EL (cell line): ENCODE measurements around the gene F12.

Source experiments
- DNase-seq: peaks from one replicate; pipeline ENCODE4 v3.0.0-alpha.2; 2016

The F12 gene

DNA sequence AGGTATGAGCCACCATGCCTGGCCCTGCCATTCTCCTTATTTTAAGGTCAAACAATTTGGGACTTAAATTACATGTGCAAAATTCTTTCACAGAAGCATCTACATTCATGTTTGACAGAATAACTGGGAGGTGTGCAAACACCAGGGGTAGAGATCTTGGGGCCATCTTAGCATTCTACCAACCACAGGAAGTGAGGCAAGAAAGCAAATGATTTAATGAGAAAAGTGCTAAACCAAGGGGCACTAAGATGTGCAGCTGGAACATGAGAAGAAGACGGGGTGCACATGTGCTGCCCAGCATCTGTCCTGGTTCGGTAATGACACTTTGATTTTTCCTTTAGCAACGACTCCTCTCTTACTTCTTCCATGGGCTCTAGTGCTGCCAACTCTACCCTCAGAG is 1.2 kb upstream of the F12 start:
- DNase-seq: no peak

DNA sequence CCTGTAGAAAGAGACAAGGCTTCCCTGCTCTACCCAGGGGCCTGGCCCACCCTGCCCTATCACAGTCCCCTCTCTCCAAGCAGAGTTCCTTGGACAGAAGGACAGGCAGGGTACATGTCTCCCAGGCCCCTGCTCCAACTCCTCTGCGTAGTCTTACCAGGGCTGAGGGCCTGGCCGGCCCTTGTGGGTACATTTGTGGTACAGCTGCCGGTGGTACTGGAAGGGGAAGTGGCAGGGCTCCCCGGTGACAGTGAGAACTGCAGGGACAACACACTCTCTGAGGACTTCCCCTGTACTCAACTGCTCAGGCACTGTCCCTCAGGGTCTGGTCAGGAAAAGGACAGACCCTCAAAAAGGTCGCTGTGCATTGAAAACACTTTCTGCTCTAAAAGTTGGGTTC is 3.6 kb downstream of the F12 start:
- DNase-seq: no peak

DNA sequence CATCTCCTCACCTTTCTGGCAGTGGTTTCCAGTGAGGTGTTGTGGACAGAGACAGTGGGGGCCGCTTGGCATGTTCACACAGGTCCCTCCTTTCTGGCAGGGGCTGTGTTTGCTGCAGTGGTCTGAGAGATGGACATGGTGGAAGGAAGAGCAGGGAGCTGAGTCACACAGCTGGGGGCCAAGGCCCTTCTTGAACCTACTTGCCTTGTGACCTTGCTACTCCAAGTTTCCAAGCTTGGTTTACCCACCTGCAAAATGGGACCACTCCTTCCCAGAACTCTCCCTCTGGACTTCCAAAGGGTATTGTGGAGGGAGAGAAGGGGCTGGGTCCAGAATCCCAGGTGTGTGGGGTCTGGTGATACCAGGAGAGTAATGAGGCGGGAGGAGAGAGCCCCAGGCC is 4.1 kb downstream of the F12 start:
- no peak for DNase-seq

DNA sequence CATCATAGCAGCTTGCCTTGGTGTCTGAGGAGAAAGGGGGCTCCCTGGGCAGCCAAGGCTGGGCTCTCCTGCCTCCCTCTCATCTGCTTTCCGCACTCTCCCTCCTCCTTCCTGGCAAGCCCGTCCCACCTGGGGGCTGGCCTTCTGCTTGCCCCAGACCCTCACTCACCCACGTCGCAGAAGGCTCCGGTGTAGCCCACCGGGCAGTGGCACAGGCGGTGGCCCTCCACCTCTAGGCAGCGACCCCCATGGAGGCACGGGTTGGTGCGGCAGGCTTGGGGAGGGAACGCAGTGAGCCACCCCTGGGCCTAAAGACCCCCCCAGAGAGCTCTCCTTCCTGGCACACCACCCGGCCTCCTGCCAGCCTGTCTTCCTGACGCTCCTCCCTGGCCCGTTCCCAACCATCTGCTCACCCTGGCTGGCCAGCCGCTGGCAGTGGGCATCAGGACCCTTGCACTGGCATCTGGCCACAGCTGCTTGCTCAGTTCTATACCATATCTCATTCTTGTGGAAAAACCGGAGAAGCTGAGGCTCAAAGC is 4.7 kb downstream of the F12 start:
- no peak for DNase-seq

DNA sequence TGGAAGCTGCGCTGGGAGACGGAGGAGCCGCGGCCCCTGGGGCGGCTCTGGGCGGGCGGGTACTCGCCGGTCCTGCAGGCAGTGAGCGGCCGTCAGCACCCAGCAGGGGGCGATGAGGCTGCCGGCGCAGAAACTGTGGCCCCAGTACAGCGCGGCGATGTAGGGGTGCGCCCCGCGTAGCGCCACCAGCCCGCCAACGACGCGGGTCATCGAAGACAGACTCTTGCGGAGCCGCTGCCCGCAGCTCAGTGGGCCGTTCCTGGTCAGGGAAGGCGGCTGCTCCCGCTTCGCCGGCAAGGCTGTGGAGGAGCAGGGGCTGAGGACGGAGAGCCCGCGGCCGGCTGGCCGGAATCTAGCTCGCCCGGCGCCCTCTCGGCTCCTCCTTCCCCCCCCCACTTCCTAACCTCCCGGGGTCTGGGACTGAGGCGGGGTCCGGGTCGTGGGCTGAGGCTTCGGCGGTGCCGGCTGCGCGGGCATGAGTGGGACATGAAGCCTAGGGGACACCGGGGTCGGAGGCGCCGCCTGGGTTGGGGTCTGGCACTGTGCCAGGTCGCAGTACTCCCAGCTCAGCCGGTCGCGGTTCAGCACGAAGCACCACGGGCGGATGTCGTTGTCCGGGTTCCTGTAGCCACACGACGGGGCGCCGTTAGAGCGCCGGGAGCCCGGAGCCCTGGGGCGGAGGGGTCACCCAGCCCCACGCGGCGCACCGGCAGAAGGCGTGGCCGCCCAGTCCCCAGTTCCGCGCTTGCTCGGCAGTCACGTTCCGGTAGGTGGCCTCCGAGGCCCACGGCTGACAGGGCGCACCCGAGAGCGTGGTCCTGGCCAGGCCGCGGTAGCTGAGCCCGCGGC is 5.3 kb downstream of the F12 start:
- peak; percentile 82 for DNase-seq

DNA sequence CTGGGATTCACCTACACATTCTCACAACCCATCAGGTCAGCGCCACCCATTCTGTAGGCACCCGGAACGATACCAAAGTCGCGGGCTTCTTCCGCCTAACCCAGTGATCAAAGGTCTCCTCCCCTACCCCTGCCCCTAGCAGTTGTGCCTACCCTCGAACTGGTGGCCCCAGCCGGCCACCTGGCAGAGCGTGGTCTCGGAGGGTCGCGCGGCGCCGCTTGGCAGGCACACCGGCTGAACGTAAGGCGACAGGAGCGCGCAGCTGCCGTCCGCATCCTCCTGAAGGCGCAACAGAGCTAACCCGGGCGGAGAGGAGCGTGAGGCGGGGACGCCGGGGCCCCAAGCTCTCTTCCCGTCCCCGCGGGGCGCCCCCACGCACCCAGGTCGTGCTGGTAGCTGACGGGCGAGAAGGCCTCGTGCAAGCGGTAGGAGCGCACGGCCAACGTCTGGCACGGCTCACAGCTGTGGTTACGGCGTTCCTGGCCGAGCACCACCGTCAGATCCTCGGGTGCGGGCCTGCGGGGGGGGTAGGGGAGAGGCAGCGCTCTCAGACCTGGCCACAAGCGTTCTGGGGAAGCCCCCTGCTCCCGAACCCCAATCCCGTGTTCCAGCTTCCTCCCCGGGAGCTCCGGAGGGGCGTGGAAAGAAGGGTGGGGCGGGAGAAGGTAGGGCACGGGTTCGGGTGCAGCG is 6.1 kb downstream of the F12 start:
- no peak for DNase-seq

DNA sequence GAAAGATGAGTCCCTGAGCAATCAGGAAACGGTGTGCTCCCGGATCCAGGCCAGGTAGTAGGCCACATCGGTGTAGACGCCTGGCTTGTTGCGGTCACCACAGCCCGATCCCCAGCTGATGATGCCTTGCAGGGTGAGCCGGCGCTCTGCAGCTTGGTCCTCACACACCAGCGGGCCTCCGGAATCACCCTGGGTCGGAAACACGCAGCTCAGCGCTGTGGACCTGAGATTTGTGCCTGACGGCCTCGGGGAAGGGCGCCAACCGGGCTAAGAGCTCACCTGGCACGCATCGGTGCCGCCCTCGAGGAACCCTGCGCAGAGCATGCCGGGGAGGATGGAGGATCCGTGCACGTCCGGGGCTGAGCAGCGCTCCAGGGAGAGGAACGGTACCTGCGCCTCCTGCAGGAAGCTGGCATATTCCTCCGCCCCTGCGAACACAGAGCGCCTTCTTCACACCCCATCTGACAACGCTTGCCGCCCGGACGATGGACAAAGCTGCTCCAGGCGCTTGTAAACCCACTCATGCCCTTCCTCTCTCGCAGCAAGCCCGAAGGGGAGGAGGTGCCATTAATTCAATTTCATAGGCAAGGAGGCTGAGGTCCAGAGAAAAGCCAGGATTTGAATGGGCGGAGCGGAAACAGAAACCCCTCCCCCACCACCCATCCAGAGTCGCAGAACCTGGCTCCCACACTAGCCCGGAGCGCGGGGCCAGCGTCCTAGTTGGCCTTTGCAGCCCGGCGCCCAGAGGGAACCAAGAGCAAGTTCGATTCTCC is 6.9 kb downstream of the F12 start:
- DNase-seq: peak; percentile 71

DNA sequence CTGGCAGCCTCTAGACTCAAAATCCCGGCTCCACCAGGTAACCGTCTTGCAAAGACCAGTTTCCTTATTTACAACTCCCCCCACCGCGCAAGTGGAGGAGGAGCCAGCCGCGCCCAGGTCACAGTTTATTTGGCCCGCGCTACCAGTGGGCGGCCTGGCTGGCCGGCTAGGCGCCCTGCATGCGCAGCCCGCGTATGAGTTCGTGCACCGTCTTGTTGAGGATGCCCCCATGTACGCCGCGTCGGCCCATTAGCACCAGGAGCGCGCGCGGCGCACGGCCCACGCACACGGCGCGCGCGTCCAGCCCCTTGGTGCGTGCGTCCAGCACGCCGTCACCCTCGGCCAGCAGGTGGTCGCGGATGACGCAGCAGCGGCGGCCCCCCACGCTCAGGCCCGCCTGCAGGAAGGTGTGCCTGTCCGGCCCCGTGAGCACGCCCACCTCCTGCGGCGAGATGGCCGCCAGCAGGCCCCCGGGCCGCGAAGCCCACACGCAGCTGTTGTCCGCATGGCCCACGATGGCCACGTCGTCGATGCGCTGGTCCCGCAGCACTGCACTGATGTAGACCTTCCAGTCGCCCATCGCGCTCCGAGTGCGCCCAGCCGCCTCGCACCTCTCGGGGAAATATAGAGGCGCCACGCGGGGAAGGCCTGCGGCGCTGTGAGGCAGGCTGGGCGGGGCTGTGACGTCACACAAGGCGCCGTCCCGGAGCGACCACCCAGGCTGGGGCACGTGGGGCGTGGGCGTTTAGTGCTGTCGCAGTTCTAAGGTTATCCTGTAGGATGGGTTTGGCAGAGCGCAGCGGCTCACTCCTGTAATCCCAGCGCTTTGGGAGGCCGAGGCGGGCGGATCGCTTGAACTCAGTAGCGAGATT is 9.1 kb downstream of the F12 start, which contains the start of gene PFN3:
Gene PFN3 (minus strand): TSS at position 665 of the 872 bp plus-strand sequence. CDS start 85 bp downstream, at position 580.
- peak; percentile 22 for DNase-seq

DNA sequence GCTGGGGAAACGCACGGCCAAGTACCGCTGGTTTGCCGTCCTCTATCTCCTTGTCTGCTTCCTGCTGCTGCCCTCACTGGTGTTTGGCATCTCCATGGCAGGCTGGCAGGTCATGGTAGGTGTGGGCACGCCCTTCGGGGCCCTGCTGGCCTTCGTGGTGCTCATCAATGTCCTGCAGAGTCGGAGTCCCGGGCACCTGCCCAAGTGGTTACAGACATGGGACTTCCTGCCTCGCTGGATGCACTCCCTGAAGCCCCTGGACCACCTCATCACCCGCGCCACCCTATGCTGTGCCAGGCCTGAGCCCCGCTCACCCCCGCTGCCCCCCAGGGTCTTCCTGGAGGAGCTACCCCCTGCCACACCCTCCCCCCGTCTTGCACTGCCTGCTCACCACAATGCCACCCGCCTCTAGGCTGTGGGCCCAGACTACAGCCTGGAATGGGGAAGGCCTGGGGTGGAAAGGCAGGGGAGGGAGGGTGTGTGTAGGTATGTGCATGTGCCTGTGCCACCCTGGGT is 11.4 kb downstream of the F12 start:
- no peak for DNase-seq

DNA sequence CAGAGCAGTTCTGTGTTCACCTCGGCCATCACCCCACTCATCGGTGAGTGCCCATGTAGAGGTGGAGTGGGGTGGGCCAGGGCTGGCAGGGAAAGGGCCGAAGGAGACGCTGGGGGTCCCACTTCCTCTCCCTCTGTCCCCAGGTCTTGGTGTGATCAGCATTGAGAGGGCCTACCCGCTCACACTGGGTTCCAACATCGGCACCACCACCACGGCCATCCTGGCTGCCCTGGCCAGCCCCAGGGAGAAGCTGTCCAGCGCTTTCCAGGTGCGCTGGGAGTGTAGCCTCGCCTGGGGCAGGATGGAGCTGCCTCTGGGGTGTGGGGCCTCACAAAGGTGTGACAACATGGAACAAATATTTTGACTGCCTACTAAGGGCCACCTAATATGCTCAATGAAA is 12.6 kb downstream of the F12 start:
- DNase-seq: no peak

DNA sequence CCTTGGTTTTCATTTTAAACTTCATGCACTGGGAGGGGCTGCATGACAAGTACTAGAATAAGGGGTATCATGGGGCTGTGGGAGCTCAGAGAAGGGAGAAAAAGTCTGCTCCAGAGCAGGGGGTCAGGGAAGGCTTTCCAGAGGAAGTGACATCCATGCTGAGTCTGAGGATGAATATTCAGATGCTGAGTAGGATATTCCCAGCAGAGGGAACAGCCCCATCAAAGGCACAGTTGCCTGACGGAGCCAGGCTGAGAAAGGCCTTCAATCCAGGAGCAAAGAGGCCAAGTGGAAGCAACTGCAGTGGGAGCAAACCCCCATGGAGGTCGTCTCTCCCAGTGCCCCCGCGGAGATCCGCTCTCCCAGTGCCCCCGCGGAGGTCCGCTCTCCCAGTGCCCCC is 13.3 kb downstream of the F12 start:
- no peak for DNase-seq

DNA sequence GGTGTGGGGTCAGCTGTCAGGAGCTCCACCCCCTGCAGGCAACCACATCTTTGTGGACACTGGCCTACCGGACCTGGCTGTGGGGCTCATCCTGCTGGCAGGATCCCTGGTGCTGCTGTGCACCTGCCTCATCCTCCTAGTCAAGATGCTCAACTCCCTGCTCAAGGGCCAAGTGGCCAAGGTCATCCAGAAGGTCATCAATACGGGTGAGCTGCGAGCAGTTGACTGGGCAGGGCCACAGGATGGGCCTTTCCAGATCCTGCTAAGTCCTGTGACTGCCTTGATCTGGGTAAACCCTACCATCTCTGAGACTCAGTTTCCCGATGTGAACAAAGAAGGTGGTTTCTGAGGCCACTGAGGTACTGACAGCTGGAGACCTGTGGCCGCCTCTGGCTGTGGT is 15.4 kb downstream of the F12 start:
- no peak for DNase-seq

DNA sequence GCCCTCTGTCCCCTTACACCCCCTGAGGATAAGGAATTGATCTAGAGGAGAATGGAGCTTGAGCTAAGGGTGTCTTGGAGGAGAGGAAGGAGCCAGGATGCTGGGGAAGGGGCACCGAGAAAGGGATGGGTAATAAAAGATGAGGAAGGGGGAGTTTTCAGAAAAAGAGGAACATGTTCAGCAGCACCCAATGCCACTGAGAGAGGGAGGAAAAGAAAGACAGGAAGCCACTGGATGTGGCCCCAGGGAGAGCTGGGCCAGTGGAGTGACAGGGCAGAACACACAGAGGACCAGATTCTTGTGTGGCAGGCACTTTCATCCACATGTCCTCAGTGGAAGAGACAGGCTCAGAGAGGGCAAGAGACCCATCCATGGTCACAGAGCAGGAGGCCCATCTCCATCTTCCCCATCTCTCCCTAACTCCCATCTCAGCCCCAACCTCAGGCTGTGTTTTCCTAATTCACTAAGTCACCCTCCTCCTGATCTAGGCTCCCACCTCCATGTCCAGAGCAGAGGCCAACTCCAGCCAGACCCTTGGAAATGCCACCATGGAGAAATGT is 16.1 kb downstream of the F12 start:
- no peak for DNase-seq

DNA sequence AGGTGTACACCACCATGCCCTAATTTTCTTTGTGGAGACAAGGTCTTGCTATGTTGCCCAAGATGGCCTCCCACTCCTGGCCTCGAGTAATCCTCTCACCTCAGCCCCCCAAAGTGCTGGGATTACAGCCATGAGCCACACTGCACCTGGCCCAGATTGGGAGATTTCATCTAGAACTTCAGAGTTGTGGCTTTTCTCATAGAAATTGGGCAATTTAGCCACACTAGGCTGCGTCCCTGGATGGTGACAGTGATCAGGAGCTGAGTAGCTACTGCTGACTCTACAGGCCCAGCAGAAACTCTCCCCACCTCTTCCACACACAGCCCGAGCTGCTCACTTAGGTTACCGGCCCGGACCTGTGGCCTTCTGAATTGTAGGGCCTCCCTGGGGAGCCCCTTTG is 16.6 kb downstream of the F12 start:
- DNase-seq: no peak

DNA sequence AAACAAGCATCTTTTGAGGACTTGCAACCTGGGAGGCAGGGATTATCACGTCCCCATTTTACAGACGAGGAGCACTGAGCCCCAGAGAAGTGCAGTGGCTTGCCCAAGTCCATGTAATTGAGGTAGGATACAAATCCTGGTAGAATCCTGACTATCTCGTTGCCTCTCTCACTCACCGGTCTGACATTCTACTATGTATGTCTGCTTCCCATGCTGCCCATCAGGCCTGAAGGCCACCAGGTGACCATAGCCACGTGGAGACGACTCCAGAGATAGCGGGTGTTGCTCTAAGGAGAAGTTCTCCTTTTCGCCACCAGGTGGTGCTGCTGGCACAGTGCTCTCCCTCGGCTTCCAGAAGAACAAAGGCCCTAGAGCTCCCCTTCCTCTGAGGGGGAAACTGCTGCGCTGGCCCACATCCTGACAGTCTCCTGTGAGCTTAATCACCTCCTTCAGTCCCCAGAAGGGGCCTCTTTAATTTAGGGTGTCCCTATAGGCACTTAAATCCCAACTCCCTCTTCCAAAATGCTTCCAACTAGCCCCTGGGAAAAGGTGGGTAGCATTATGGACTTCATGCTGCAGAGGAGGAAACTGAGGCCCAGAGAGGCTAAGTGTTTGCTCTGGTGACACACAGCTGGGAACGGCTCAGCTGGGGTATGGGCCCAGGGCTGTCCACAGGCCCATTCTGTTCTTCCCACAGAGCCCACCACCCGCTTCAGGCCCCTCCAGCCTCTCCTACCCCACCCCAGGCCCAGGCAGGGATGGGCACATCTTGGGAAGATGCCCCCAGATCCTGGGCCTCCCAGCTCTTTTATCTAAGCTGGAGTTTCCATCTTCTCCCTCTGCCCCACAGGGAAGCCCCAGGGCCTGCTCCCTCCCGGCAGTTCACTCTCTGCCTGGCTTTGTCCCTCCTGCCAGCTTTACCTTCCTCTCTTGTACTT is 18.7 kb downstream of the F12 start:
- peak; percentile 85 for DNase-seq

DNA sequence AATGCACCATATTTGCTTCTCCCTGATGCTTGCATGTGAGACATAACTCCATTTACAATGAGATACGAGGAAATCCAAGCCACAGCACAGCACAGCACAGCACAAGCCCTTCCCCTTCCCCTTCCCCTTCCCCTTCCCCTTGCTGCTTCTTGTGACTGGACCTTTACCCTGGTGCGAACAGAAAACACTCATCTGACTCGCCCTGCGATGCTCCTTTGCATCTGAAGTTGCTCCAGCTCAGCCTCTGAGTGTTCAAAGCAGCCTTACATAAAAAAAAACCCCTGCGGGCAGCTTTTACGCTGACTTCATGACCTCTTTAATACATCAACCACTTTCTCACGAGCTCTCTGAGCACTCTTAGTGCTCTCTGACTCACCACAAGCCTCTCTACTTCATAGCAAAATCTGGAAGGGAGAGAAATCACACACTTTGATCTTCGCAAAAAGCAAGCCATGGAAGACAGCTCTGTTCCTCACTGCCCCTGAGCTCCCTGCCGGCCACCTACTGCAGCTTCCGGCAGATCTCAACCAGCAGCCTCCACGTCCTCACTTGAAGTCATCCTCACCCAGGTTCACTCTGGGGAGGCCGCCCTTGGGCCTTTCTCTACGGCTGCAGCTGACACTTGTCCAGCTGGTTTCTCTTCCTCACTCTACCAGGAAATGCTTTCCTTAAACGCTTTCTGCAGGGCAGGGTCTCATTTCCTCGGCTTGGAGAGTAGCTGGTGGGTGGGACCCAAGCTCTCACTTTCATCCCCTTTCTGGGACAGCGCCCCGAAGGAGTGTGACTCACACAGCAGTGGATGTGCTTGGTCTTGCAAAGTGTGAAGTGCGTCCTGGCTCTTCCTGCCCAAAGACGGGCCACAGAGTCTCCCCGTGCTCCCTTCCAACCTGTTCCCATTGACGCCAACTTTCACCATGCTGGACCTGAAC is 19.9 kb downstream of the F12 start:
- DNase-seq: peak; percentile 97

DNA sequence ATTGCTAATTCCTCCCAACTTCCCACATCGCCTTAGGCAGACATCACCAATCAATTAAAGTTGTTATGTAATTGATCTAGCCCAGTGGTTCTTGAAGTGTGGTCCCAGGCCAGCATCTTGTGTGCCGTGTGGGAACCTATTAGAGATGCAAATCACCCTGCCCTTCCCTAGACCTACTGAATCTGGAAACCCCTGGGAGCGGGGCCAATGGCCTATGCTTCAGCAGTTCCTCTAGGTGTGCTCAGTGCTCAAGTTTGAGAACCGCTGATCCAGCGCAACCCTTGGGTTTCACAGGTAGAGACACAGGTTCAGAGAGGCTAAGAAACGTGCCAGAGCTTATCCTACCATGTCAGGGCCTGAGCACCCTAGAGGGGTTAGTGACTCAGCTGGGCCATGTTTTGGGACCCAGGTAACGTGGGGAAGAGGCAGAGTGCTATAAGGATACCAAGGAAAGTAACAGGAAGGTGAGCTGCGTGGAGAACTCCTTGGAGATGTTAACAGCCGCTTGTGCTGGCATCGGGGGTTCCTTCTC is 20.8 kb downstream of the F12 start:
- no peak for DNase-seq

DNA sequence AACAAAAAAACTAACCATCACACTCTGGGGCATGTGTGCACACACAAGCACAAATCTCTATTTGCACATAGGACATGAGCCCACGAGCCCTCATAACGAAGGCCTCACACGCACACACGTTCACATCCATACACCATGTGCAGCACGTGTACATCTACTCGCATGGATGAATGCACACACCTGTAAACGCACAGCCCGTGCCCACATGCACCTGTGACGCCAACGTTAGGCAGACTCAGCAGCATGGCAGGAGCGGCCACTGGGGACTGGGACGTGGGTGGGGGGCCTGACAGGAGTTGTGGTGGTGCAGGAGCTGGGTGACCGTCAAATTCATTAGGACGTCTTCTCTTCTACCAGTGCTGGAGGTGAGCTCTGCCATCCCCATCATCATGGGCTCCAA is 22.0 kb downstream of the F12 start:
- DNase-seq: no peak

DNA sequence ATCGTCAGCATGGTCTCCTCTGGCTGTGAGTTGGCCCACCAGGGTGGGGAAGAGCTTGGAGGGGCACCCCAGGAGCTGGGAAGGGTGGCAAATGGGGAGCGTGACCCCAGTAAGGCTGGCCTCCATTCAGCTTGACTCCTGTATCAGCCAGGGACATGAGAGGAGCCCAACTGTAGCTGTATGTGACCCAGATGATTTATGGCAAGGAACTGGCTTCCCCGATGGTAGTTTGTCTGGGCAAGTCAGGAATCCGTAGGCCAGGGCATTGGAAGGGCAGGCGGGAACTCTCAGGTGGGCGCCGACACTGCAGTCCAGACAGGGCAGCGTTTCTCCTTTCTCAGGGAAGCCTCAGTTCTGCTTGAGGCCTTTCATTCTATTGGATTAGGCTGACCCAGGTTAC is 22.8 kb downstream of the F12 start:
- no peak for DNase-seq
